Tibial nerve (tissue), 4 donors: ENCODE measurements around the gene TRDMT1.

ENCODE experiments used
- EP300 ChIP-seq, 2 donors: sonication (generic); formaldehyde crosslinking; IDR thresholded peaks; one replicate each; pipeline ENCODE4 v1.6.1; 2017; ENCODE audit warnings: antibody characterized with exemption in 2 of 2, mild to moderate bottlenecking in 1 of 2
- POLR2A ChIP-seq, 2 donors: fragments of 450-650 bp; IDR thresholded peaks; one replicate each; pipeline ENCODE4 v1.6.1; 2017; ENCODE audit warnings: antibody characterized with exemption in 2 of 2, mild to moderate bottlenecking in 2 of 2, moderate library complexity in 2 of 2
- TF ChIP-seq, protein P1 (sequence below), 5 experiments: fragments of 200-600 bp in 3 of 5; fragments of 450-650 bp in 2 of 5; sonication (generic) in 3 of 5; IDR thresholded peaks; one replicate each; pipeline ENCODE4 v1.5.1; 2016 to 2019; ENCODE audit warnings: antibody characterized with exemption in 5 of 5, mild to moderate bottlenecking in 3 of 5, moderate library complexity in 2 of 5

DNA sequence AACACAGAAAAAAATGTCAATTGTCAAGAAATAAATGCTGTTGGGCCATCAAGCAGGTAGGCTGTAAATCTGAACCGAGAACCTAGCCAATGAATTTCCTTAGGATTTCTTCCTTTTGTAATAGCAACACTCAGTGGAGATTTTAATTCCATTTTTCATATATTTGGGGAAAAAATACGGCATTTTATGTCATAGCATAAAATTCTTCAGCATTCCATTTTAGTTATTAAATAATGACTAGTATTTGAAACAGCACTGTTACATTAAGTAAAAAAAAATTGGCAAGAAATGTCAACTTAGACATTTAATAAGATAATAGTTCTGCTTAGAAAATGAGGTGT lies 14.3 kb upstream of the TRDMT1 start:
- TF ChIP-seq, protein P1, sequence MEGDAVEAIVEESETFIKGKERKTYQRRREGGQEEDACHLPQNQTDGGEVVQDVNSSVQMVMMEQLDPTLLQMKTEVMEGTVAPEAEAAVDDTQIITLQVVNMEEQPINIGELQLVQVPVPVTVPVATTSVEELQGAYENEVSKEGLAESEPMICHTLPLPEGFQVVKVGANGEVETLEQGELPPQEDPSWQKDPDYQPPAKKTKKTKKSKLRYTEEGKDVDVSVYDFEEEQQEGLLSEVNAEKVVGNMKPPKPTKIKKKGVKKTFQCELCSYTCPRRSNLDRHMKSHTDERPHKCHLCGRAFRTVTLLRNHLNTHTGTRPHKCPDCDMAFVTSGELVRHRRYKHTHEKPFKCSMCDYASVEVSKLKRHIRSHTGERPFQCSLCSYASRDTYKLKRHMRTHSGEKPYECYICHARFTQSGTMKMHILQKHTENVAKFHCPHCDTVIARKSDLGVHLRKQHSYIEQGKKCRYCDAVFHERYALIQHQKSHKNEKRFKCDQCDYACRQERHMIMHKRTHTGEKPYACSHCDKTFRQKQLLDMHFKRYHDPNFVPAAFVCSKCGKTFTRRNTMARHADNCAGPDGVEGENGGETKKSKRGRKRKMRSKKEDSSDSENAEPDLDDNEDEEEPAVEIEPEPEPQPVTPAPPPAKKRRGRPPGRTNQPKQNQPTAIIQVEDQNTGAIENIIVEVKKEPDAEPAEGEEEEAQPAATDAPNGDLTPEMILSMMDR (IDR thresholded peaks at IDR 0.05): no peak
- TF ChIP-seq POLR2A (IDR thresholded peaks at IDR 0.05): no peak
- TF ChIP-seq EP300 (IDR thresholded peaks at IDR 0.05): no peak
